Measurements from ENCODE around the gene STK32C.
A peak's percentile ranks its signal among the peaks of the same experiment; 100 is the strongest.
"Not testable (repeated sequence)": the region's sequence is repeated elsewhere in the genome, so short reads cannot be mapped to it uniquely, and the experiment has no call there.

The STK32C gene

GRCh38 chr10:132338876-132339275 lies 31.1 kb upstream of the STK32C start:
- FAIRE-seq, result no peak
- DNase-seq (ENCODE audit: insufficient read length, low spot score), result no peak

- not testable (repeated sequence) for FAIRE-seq; DNase-seq (ENCODE audit: insufficient read length, low spot score)
Measured at GRCh38 chr10:132337854-132338253, 30.1 kb upstream of the STK32C start.

GRCh38 chr10:132336919-132337407 lies 29.2 kb upstream of the STK32C start:
- FAIRE-seq (no peak), DNase-seq (ENCODE audit: insufficient read length, low spot score) (no peak)

GRCh38 chr10:132336064-132336746 lies 28.5 kb upstream of the STK32C start:
- DNase-seq (ENCODE audit: insufficient read length, low spot score) (no peak), FAIRE-seq (no peak)

GRCh38 chr10:132335189-132336063 lies 27.7 kb upstream of the STK32C start:
- no peak for DNase-seq (ENCODE audit: insufficient read length, low spot score)
- no peak for FAIRE-seq

- no peak for FAIRE-seq
- no peak for DNase-seq (ENCODE audit: insufficient read length, low spot score)
Measured at GRCh38 chr10:132334631-132335188, 27.0 kb upstream of the STK32C start.

- DNase-seq (ENCODE audit: insufficient read length, low spot score) (no peak), FAIRE-seq (no peak)
Measured at GRCh38 chr10:132333386-132333785, 25.6 kb upstream of the STK32C start.

GRCh38 chr10:132332433-132332754 lies 24.6 kb upstream of the STK32C start:
- FAIRE-seq (no peak), DNase-seq (ENCODE audit: insufficient read length, low spot score) (no peak)

GRCh38 chr10:132331601-132332432 lies 24.1 kb upstream of the STK32C start, which contains the start of gene LRRC27:
TSS of gene LRRC27 (plus strand) at chr10:132332193. CDS start at chr10:132333525, 1,332 bp downstream.
- FAIRE-seq, result no peak
- DNase-seq (ENCODE audit: insufficient read length, low spot score), result peak; percentile 95

GRCh38 chr10:132330486-132330833 lies 22.7 kb upstream of the STK32C start:
- no peak for FAIRE-seq
- DNase-seq (ENCODE audit: insufficient read length, low spot score), result no peak

GRCh38 chr10:132329565-132330485 lies 22.1 kb upstream of the STK32C start:
- DNase-seq (ENCODE audit: insufficient read length, low spot score) (peak; percentile 48), FAIRE-seq (no peak)

- FAIRE-seq (no peak), DNase-seq (ENCODE audit: insufficient read length, low spot score) (no peak)
Measured at GRCh38 chr10:132328738-132329137, 21.0 kb upstream of the STK32C start.

GRCh38 chr10:132328106-132328505 lies 20.4 kb upstream of the STK32C start:
- FAIRE-seq (no peak), DNase-seq (ENCODE audit: insufficient read length, low spot score) (no peak)

GRCh38 chr10:132326925-132327324 lies 19.2 kb upstream of the STK32C start:
- no peak for FAIRE-seq
- no peak for DNase-seq (ENCODE audit: insufficient read length, low spot score)

GRCh38 chr10:132326344-132326889 lies 18.7 kb upstream of the STK32C start:
- DNase-seq (ENCODE audit: insufficient read length, low spot score) (no peak), FAIRE-seq (no peak)

GRCh38 chr10:132324186-132324585 lies 16.4 kb upstream of the STK32C start:
- DNase-seq (ENCODE audit: insufficient read length, low spot score) (no peak), FAIRE-seq (no peak)

- no peak for DNase-seq (ENCODE audit: insufficient read length, low spot score)
- FAIRE-seq, result no peak
Measured at GRCh38 chr10:132322586-132323048, 14.9 kb upstream of the STK32C start.

GRCh38 chr10:132321726-132322125 lies 14.0 kb upstream of the STK32C start:
- DNase-seq (ENCODE audit: insufficient read length, low spot score), result no peak

More at GRCh38 chr10:132321726-132322125, 14.0 kb upstream of the STK32C start:
- FAIRE-seq, result no peak
